Endothelial cell of umbilical vein (primary cell): ENCODE measurements around the gene ZDHHC9.

Source experiments
- EZH2 ChIP-seq: IDR thresholded peaks from 2 replicates; pipeline ENCODE4 v1.6.1; 2012; ENCODE audit warnings: borderline replicate concordance, low read depth, mild to moderate bottlenecking, moderate library complexity, low read length, inconsistent platforms; ENCODE audit not compliant: severe bottlenecking
- GATA2 ChIP-seq: IDR thresholded peaks from 2 replicates; pipeline ENCODE4 v1.7.0; 2011; ENCODE audit warnings: low read depth, mild to moderate bottlenecking, moderate library complexity, mixed read lengths, low read length; ENCODE audit not compliant: insufficient read length, insufficient read depth
- MYC ChIP-seq: IDR thresholded peaks from one replicate; pipeline ENCODE4 v1.6.1; 2011; ENCODE audit warnings: mild to moderate bottlenecking, low read depth, low read length
- POLR2A ChIP-seq: IDR thresholded peaks from 2 replicates; pipeline ENCODE4 v1.6.1; 2012; ENCODE audit warnings: low read depth, mild to moderate bottlenecking, control low read depth, low read length
- POLR2AphosphoS5 ChIP-seq: IDR thresholded peaks from 2 replicates; pipeline ENCODE4 v1.6.1; 2012; ENCODE audit warnings: low read depth, mild to moderate bottlenecking, control low read depth, low read length, moderate library complexity; ENCODE audit not compliant: insufficient read depth
- TF ChIP-seq, protein P1 (sequence below), 2 donors: IDR thresholded peaks; 1 replicate in 1 of 2; 2 replicates in 1 of 2; pipeline ENCODE4 v1.5.1; 2011; ENCODE audit warnings: low read length in 2 of 2, mild to moderate bottlenecking in 2 of 2, moderate library complexity in 2 of 2, control low read depth in 1 of 2, inconsistent platforms in 1 of 2, low read depth in 1 of 2; ENCODE audit not compliant: insufficient read depth in 1 of 2; ENCODE audit errors: extremely low read depth in 1 of 2
- TF ChIP-seq, protein P2 (sequence below): IDR thresholded peaks from 2 replicates; pipeline ENCODE4 v1.6.1; 2011; ENCODE audit not compliant: insufficient read depth, insufficient read length

GRCh38 chrX:129791961-129792570, 51.6 kb downstream of the ZDHHC9 start:
- TF ChIP-seq, protein P1, sequence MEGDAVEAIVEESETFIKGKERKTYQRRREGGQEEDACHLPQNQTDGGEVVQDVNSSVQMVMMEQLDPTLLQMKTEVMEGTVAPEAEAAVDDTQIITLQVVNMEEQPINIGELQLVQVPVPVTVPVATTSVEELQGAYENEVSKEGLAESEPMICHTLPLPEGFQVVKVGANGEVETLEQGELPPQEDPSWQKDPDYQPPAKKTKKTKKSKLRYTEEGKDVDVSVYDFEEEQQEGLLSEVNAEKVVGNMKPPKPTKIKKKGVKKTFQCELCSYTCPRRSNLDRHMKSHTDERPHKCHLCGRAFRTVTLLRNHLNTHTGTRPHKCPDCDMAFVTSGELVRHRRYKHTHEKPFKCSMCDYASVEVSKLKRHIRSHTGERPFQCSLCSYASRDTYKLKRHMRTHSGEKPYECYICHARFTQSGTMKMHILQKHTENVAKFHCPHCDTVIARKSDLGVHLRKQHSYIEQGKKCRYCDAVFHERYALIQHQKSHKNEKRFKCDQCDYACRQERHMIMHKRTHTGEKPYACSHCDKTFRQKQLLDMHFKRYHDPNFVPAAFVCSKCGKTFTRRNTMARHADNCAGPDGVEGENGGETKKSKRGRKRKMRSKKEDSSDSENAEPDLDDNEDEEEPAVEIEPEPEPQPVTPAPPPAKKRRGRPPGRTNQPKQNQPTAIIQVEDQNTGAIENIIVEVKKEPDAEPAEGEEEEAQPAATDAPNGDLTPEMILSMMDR (IDR thresholded peaks at IDR 0.05; ENCODE audit: extremely low read depth in 1 of 2, insufficient read depth in 1 of 2, low read depth in 1 of 2, low read length in 2 of 2), result no peak
- TF ChIP-seq POLR2A, result no peak
- TF ChIP-seq POLR2AphosphoS5, result no peak
- no peak for TF ChIP-seq EZH2
- TF ChIP-seq, protein P2, sequence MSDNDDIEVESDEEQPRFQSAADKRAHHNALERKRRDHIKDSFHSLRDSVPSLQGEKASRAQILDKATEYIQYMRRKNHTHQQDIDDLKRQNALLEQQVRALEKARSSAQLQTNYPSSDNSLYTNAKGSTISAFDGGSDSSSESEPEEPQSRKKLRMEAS, result no peak
- no peak for TF ChIP-seq MYC
- no peak for TF ChIP-seq GATA2
